EH (cell line): ENCODE measurements around the gene PXK.

Experiments used
- DNase-seq: peaks from one replicate; pipeline ENCODE4 v3.0.0-alpha.2; 2015; ENCODE audit warnings: low read depth

PXK gene

GRCh38 chr3:58466899-58467563 is 134.3 kb downstream of the PXK start:
- DNase-seq = no peak

GRCh38 chr3:58469096-58469495 is 136.4 kb downstream of the PXK start:
- DNase-seq = no peak

- no peak for DNase-seq
Observed at GRCh38 chr3:58470363-58471024, 137.8 kb downstream of the PXK start.

- peak; percentile 84 for DNase-seq
Observed at GRCh38 chr3:58471025-58471887, 138.6 kb downstream of the PXK start.

- DNase-seq = no peak
Observed at GRCh38 chr3:58473275-58473674, 140.6 kb downstream of the PXK start.

GRCh38 chr3:58474348-58474911 is 141.7 kb downstream of the PXK start:
- DNase-seq = no peak

- no peak for DNase-seq
Observed at GRCh38 chr3:58474967-58475578, 142.4 kb downstream of the PXK start.
